OCI-LY1 (cell line): Measurements from ENCODE around the gene AACS.

Source experiments
- CTCF ChIP-seq: fragments of 200-600 bp; sonication (generic), shearing (Covaris generic); IDR thresholded peaks from 2 replicates; pipeline ENCODE4 v1.5.1; 2017; ENCODE audit warnings: mild to moderate bottlenecking, antibody characterized with exemption, low read length, moderate library complexity, mixed read lengths
- EZH2 ChIP-seq: fragments of 200-600 bp; sonication (generic), shearing (Covaris generic); IDR thresholded peaks from 2 replicates; pipeline ENCODE4 v1.8.0; 2017; ENCODE audit warnings: borderline replicate concordance, mixed run types, mild to moderate bottlenecking, antibody characterized with exemption, low read length, moderate library complexity, mixed read lengths

GRCh38 chr12:125148316-125148715 lies 83.1 kb downstream of the AACS start:
- TF ChIP-seq CTCF (no peak), EZH2 (no peak)
